OCI-LY1 (cell line): ENCODE results near the gene BLCAP.

Experiments
- CTCF ChIP-seq: fragments of 200-600 bp; sonication (generic), shearing (Covaris generic); IDR thresholded peaks from 2 replicates; pipeline ENCODE4 v1.5.1; 2017; ENCODE audit warnings: mild to moderate bottlenecking, antibody characterized with exemption, low read length, moderate library complexity, mixed read lengths
- EZH2 ChIP-seq: fragments of 200-600 bp; sonication (generic), shearing (Covaris generic); IDR thresholded peaks from 2 replicates; pipeline ENCODE4 v1.8.0; 2017; ENCODE audit warnings: borderline replicate concordance, mixed run types, mild to moderate bottlenecking, antibody characterized with exemption, low read length, moderate library complexity, mixed read lengths

- TF ChIP-seq CTCF (no peak), EZH2 (no peak)
These were observed 4.7 kb downstream of the BLCAP start for GRCh38 chr20:37523012-37523391.
